Panc1 (cell line): Measurements from ENCODE around the gene HTT. TPM values are rescaled to one million over a fixed set of nuclear protein-coding genes. Genes with fewer than 3 reads are reported as not detected.
A peak's percentile ranks its signal among the peaks of the same experiment; 100 is the strongest.

Source experiments
- ATAC-seq: fragments of 200-7000 bp; cut with Tn5 transposase; 2 replicates; pipeline ENCODE4 v1.9.1; 2020; ENCODE audit warnings: mild to moderate bottlenecking, moderate library complexity
- BruUV-seq: library from RNA; stranded (reverse); fragments of 400-500 nt; replicated peaks from 2 replicates; lab custom pipeline; 2021; lab: Mats Ljungman, UMichigan
- CTCF ChIA-PET: fragments of 300-600 bp; sonication (Branson Sonifier 250); formaldehyde crosslinking; loops from one replicate; lab custom pipeline; 2022; ENCODE audit warnings: antibody characterized with exemption; lab: Charles Lee
- POLR2A ChIA-PET: fragments of 300-600 bp; sonication (Branson Sonifier 250); formaldehyde crosslinking; loops from one replicate; lab custom pipeline; 2022; ENCODE audit warnings: antibody characterized with exemption; lab: Charles Lee
- DNase-seq: peaks from one replicate; pipeline ENCODE4 v3.0.0-alpha.2; 2010; ENCODE audit warnings: low read depth, low spot score
- H3K27ac ChIP-seq: 2 replicates; pipeline ENCODE4 v1.5.1; 2011; ENCODE audit warnings: mild to moderate bottlenecking, low read length, inconsistent platforms
- H3K27me3 ChIP-seq: fragments of 200-500 bp; sonication (Bioruptor generic); 2 replicates; pipeline ENCODE4 v1.6.0; 2014; ENCODE audit warnings: low read length, inconsistent platforms; ENCODE audit not compliant: control insufficient read depth, insufficient read depth
- H3K36me3 ChIP-seq: fragments of 200-500 bp; sonication (Bioruptor generic); 2 replicates; pipeline ENCODE4 v1.5.1; 2014; ENCODE audit warnings: inconsistent platforms, mild to moderate bottlenecking, low read length, moderate library complexity; ENCODE audit not compliant: control insufficient read depth, insufficient read depth
- H3K4me1 ChIP-seq: 2 replicates; pipeline ENCODE4 v1.5.1; 2011; ENCODE audit warnings: inconsistent platforms, mild to moderate bottlenecking, low read length, moderate library complexity; ENCODE audit not compliant: control insufficient read depth, insufficient read depth
- H3K4me3 ChIP-seq, 2 experiments: 2 replicates each; pipeline ENCODE4 v1.5.1; 2011 to 2012; ENCODE audit warnings: low read depth in 2 of 2, low read length in 2 of 2, mild to moderate bottlenecking in 2 of 2, inconsistent platforms in 1 of 2, moderate library complexity in 1 of 2
- H3K9me3 ChIP-seq: fragments of 200-500 bp; sonication (Bioruptor generic); 2 replicates; pipeline ENCODE4 v1.5.1; 2014; ENCODE audit warnings: low read depth, mild to moderate bottlenecking, inconsistent platforms, low read length, moderate library complexity; ENCODE audit not compliant: control insufficient read depth, insufficient read depth
- POLR2AphosphoS5 ChIP-seq: IDR thresholded peaks from 2 replicates; pipeline ENCODE4 v1.6.1; 2012; ENCODE audit warnings: mild to moderate bottlenecking, low read depth, low read length, moderate library complexity
- SIN3A ChIP-seq: IDR thresholded peaks from 2 replicates; pipeline ENCODE4 v1.6.1; 2012; ENCODE audit warnings: low read depth, mild to moderate bottlenecking, low read length, moderate library complexity, borderline replicate concordance; ENCODE audit not compliant: insufficient read depth
- TCF7L2 ChIP-seq: IDR thresholded peaks from 2 replicates; pipeline ENCODE4 v1.6.1; 2011; ENCODE audit warnings: mild to moderate bottlenecking, low read depth, low read length, inconsistent platforms
- in situ Hi-C: cut with HindIII; loops from 2 replicates; pipeline ENCODE4 v1.10.0; 2016; ENCODE audit warnings: low sequenced_read_pairs, low pct_unique_long_range_greater_than_20kb
- intact Hi-C: fragments of 100-400 bp; cut with micrococcal nuclease; formaldehyde crosslinking; loops from one replicate; pipeline ENCODE4 v1.10.0; 2022; ENCODE audit not compliant: unreplicated experiment
- total RNA-seq: library from RNA; stranded (reverse); gene quantifications from one replicate; pipeline ENCODE4 v1.2.1, GENCODE V29; 2021; ENCODE audit not compliant: unreplicated experiment
- TF ChIP-seq, protein P1 (sequence below): fragments of 450-650 bp; IDR thresholded peaks from 2 replicates; pipeline ENCODE4 v1.5.1; 2017; ENCODE audit warnings: mild to moderate bottlenecking
- TF ChIP-seq, protein P2 (sequence below), 2 experiments: IDR thresholded peaks; 2 replicates each; pipeline ENCODE4 v1.6.1; 2011 to 2012; ENCODE audit warnings: low read depth in 2 of 2, control low read depth in 1 of 2, low read length in 1 of 2, mild to moderate bottlenecking in 1 of 2, moderate library complexity in 1 of 2; ENCODE audit not compliant: insufficient read depth in 1 of 2

Gene HTT
- total RNA-seq, 1 experiment from 2014 or later: 24.7 TPM

DNA sequence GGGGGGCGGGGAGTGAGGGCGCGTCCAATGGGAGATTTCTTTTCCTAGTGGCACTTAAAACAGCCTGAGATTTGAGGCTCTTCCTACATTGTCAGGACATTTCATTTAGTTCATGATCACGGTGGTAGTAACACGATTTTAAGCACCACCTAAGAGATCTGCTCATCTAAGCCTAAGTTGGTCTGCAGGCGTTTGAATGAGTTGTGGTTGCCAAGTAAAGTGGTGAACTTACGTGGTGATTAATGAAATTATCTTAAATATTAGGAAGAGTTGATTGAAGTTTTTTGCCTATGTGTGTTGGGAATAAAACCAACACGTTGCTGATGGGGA, 1.1 kb downstream of the HTT start:
- intact Hi-C loops: no loop called here

DNA sequence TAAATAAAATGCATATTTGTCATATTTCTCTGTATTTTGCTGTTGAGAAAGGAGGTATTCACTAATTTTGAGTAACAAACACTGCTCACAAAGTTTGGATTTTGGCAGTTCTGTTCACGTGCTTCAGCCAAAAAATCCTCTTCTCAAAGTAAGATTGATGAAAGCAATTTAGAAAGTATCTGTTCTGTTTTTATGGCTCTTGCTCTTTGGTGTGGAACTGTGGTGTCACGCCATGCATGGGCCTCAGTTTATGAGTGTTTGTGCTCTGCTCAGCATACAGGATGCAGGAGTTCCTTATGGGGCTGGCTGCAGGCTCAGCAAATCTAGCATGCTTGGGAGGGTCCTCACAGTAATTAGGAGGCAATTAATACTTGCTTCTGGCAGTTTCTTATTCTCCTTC, 3.3 kb downstream of the HTT start:
- ChIA-PET CTCF (no interaction called here), POLR2A (no interaction called here)
- H3K4me3 ChIP-seq: no peak overlapping the region
- ATAC-seq (no peak), DNase-seq (no peak)
- no peaks in the 10 kb centered on the region for H3K27me3 ChIP-seq
- no TSS peak for BruUV-seq
- TF ChIP-seq TCF7L2 (no peak), POLR2AphosphoS5 (no peak), SIN3A (no peak)
- TF ChIP-seq, protein P1, sequence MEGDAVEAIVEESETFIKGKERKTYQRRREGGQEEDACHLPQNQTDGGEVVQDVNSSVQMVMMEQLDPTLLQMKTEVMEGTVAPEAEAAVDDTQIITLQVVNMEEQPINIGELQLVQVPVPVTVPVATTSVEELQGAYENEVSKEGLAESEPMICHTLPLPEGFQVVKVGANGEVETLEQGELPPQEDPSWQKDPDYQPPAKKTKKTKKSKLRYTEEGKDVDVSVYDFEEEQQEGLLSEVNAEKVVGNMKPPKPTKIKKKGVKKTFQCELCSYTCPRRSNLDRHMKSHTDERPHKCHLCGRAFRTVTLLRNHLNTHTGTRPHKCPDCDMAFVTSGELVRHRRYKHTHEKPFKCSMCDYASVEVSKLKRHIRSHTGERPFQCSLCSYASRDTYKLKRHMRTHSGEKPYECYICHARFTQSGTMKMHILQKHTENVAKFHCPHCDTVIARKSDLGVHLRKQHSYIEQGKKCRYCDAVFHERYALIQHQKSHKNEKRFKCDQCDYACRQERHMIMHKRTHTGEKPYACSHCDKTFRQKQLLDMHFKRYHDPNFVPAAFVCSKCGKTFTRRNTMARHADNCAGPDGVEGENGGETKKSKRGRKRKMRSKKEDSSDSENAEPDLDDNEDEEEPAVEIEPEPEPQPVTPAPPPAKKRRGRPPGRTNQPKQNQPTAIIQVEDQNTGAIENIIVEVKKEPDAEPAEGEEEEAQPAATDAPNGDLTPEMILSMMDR: no peak
- TF ChIP-seq, protein P2, sequence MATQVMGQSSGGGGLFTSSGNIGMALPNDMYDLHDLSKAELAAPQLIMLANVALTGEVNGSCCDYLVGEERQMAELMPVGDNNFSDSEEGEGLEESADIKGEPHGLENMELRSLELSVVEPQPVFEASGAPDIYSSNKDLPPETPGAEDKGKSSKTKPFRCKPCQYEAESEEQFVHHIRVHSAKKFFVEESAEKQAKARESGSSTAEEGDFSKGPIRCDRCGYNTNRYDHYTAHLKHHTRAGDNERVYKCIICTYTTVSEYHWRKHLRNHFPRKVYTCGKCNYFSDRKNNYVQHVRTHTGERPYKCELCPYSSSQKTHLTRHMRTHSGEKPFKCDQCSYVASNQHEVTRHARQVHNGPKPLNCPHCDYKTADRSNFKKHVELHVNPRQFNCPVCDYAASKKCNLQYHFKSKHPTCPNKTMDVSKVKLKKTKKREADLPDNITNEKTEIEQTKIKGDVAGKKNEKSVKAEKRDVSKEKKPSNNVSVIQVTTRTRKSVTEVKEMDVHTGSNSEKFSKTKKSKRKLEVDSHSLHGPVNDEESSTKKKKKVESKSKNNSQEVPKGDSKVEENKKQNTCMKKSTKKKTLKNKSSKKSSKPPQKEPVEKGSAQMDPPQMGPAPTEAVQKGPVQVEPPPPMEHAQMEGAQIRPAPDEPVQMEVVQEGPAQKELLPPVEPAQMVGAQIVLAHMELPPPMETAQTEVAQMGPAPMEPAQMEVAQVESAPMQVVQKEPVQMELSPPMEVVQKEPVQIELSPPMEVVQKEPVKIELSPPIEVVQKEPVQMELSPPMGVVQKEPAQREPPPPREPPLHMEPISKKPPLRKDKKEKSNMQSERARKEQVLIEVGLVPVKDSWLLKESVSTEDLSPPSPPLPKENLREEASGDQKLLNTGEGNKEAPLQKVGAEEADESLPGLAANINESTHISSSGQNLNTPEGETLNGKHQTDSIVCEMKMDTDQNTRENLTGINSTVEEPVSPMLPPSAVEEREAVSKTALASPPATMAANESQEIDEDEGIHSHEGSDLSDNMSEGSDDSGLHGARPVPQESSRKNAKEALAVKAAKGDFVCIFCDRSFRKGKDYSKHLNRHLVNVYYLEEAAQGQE (IDR thresholded peaks at IDR 0.05; ENCODE audit: insufficient read depth in 1 of 2, low read depth in 2 of 2, low read length in 1 of 2): no peak
- no peak overlapping the region for H3K27ac ChIP-seq
- in situ Hi-C loops: no loop called here
- intact Hi-C loops: no loop called here
- peaks cover 11% of the 10 kb centered on the region; the same call in 1 of the 2 replicates for H3K4me1 ChIP-seq
- H3K9me3 ChIP-seq: no peaks in the 10 kb centered on the region
- H3K36me3 ChIP-seq: no peaks in the 10 kb centered on the region

More for the DNA sequence above, 1.1 kb downstream of the HTT start:
- no peaks in the 10 kb centered on the region for H3K9me3 ChIP-seq
- TF ChIP-seq TCF7L2 (no peak), POLR2AphosphoS5 (no peak), SIN3A (no peak)
- TF ChIP-seq, protein P2 (IDR thresholded peaks at IDR 0.05; ENCODE audit: insufficient read depth in 1 of 2, low read depth in 2 of 2, low read length in 1 of 2): no peak
- TF ChIP-seq, protein P1: no peak
- H3K27me3 ChIP-seq: no peaks in the 10 kb centered on the region
- CTCF ChIA-PET: no interaction called here
- peaks cover 11% of the 10 kb centered on the region; the same call in 1 of the 2 replicates for H3K4me1 ChIP-seq
- H3K4me3 ChIP-seq: peak overlapping the region; percentile 84 to 85
- BruUV-seq: TSS peak; percentile 93
- no peak for DNase-seq
- peak overlapping the region; percentile 54; the same call in 1 of the 2 replicates for H3K27ac ChIP-seq
- ATAC-seq: no peak
- H3K36me3 ChIP-seq: no peaks in the 10 kb centered on the region
- POLR2A ChIA-PET: no interaction called here
- in situ Hi-C loops: no loop called here
